SH-SY5Y (cell line): Measurements from ENCODE around the gene SCGB3A1.

Experiments used
- GATA2 ChIP-seq: IDR thresholded peaks from 2 replicates; pipeline ENCODE4 v1.6.1; 2011; ENCODE audit warnings: mild to moderate bottlenecking, low read depth, low read length
- GATA3 ChIP-seq: IDR thresholded peaks from 2 replicates; pipeline ENCODE4 v1.6.1; 2011; ENCODE audit warnings: low read depth, mild to moderate bottlenecking, low read length, moderate library complexity

- TF ChIP-seq GATA2 (no peak), GATA3 (no peak)
Observed at GRCh38 chr5:180600554-180601041, 9.3 kb upstream of the SCGB3A1 start.
